Activated naive CD4-positive, alpha-beta T cell treated with anti-CD3 and anti-CD28 coated beads, Interleukin-2, amount 50 U/mL, for 16 hours (primary cell): ENCODE measurements around the gene DEK.

Experiments
- DNase-seq: peaks from one replicate; pipeline ENCODE4 v3.0.0-alpha.2; 2020

DEK gene

DNA sequence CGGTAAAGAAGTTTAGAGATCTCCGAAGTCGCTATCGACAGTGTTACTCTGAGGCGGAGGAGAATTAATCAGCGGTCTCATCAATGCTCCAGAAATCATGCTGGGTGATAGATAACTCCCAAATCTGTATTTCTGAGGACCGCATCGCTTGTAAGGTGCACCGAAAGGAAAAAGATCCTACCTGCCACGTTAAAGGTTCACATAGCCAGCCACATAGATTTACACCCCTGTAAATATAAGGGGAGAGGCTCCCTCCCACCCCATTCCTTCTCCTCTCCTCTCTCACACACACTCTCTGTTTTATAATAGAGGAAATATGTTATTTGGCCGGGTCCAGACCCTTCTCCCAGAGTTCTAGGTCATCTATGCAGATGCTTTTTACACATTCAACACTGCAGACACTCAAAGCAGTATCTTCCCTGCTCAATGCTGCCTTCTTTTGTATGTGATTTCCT is 620 bp upstream of the DEK start:
- DNase-seq, result no peak

DNA sequence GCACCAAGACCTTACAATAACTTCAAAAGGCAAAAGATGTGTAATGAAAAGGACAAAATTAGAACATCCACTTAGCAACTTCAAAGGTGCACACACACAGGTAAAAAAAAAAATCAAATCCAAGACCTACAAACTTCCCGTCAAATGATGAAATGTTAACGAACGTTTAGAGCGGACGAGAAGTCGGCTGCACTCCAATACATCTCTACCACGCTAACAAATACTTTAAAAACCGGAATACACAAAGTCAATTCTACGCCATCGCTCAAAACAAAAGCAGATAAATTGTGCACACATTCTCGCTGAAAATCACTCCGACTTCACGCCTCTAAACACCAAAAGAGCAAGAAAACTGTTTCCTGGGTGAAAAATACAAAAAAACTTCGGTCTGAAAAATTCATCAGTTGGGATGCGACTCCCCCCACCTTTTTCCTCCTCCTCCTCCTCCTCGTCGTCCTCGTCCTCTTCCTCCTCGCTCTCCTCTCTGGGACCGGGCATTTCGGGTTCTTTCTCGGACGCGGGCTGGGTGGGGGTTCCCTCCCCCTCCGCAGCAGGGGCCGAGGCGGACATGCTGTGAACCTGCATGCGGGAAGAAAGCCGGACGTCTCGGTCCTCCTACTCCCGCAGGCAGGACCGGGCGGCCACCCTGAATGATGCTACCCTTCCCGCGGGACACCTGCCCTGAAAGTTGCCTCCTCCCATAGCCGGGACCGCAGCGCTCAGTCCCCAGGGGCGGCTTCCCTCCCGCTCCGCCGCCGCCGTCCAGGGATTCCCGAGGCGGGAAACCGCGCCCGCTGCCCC is 712 bp downstream of the DEK start:
- peak; percentile 22 for DNase-seq

DNA sequence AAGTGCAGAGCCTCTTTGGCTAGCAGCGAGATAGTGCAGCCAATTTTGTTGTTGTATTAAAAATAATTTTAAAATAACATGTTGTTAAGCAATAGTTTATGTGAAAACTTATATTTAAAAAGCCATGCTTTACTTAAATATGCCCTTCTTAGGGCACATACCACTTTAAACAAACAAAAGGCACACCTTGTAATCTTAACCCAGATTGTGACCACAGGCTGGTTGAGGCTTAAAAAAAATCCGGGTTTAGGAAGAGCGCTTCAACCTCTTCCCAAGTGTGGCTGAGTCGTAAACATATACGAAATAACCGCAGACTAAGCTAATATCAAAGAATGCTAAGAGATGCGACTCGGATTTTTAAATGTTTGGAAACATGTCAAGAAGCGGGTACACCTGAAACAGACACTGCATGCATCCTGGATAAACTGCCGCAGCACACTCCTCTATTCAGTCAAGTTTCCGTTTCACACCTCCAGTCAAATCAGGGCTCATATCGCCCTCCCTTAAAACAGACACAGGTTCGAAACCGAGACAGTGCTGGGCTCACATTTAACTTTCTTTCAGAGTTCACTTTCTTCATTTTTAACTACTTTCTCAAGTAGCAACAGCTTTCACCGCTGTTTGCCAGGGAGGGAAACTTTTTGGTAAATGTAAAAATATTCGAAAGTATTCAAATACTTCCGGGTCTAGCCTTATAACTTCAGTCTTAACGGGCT is 1.5 kb downstream of the DEK start:
- peak; percentile 48 for DNase-seq

DNA sequence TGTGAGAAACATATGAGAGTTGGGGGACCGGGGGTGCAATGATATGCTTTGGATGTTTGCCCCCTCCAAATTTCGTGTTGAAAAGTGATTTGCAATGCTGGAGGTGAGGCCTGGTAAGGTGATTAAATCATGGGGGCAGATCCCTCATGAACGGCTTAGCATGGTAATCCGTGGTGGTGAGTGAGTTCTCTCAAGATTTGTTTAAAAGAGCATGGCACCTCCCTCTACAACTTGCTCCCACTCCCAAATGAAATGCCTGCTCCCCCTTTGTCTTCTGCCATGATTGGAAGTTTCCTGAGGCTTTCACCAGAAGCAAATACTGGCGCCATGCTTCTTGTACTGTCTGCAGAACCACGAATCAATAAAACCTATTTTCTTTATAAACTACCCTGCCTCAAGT is 2.5 kb downstream of the DEK start:
- no peak for DNase-seq

DNA sequence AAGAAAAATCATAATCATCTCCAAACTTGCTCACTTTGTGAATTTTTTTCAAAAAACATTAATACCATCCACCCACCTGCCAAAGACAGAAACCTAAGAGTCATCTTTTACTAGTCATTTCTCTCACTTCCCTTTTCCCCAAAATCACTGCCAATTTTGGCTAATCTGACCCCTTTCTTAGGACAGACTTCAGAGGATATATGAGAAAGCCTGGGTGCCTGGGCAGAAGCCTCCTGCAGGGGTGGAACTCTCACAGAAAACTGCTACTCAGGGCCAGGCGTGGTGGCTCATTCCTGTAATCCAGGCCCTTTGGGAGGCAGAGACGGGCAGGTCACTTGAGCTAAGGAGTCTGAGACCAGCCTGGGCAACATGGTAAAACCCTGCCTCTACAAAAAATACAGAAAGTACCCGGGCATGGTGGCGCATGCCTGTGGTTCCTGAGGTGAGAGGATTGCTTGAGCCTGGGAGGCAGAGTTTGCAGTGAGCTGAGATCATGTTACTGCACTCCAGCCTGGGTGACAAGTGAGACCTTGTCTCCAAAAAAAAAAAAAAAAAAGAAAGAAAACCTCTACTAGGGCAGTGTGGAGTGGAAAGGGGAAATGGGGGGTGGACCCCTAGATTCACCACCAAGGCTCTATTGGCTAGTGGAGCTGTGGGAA is 3.8 kb downstream of the DEK start:
- DNase-seq, result no peak

DNA sequence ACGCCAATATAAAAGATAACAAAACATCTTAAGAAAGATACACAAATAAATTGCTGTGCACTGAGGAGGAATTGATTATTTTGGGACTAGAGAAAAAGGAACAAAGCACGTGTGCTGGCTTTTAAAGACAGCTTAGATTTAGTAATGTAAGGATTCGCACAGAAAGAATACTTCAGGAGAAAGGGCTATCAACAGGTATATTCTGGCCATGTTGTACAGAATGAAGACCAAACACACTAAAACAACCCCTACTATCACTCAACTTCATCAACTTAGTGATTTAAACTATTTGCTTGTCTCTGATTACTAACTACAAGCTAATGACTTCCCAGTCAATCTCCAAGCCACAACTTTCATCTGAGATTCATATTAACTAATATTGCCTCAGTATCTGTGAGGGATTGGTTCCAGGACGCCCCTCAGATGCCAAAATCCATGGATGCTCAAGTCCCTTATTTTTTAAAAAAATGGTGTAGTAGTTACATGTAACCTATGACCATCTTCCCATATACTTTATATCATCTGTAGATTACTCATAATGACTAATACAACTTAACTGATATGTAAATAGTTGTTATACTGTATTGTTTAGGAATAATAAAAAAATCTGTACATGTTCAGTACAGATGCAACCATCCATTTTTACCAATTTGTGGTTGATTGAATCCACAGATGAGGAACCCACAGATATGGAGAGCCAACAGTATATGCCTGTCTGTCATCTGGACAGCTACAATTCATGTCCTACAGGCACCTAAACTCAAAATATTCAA is 4.5 kb downstream of the DEK start:
- no peak for DNase-seq

DNA sequence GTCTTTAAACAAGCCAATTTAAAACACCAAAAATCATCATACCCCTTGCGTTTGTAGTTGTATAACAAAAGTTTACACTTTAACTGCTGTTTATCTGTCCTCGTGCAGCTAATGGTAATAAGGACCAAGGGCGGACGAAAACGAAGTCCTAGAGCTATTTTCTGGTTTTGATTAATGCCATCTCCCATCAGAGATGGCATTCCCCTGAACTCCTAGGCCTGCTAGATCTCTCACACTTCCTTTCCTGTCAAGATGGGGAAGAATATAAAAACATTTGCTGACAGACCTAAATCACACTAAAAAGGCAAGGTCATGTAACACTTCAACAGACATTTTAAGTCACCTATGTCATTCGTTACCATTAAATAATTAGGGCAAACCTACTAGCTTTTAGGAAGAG is 9.5 kb downstream of the DEK start:
- DNase-seq, result no peak

DNA sequence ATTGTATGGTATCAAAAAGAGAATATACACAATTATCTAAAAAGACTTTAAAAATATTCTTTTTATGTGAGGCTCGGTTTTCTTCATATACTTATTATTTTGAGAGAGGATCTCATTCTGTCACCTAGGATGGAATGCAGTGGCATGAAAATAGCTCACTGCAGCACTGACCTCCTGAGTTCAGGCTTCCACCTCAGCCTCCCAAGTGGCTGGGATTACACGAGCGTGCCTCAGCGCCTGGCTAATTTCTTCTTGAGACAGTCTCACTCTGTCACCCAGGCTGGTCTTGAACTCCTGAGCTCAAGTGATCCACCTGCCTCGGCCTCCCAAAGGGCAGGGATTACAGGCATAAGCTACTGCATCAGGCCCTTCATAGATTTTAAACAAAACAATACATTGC is 10.7 kb downstream of the DEK start:
- no peak for DNase-seq

DNA sequence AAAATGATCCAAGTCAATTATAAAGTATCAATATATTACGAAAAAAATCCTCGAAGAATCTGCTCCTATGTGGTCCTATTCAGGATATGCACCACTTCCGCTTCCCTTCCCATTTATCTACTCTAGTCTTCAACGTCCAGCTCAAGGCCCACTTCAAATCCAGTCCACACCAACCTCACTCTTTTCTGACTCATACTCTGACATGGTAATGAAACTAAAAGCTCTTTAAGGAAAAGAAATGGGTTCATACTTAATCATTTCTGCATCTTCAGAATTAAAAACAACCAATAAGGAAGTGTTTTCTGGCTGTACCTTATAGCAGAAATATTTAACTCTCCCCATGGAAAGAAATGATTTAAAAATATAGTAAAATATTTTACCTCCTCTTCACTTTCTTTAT is 15.1 kb downstream of the DEK start:
- no peak for DNase-seq

DNA sequence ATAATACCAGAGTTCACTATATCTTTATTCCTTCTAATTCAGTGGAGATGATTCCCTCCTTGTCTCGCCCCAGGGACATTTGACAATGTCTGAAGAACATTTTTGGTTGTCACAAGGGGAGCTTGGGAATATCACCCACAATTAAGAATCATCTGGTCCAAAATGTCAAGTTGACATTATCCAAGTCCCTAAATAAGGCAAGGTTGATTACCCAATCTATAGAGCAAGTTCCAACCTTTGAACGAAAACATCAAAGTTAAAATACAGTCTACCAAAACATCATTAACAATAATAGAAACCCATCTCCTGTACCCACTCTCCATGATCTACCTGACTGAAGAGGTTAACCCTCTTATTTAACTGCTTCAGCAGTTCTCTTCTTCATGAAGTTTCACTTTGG is 15.6 kb downstream of the DEK start:
- no peak for DNase-seq

DNA sequence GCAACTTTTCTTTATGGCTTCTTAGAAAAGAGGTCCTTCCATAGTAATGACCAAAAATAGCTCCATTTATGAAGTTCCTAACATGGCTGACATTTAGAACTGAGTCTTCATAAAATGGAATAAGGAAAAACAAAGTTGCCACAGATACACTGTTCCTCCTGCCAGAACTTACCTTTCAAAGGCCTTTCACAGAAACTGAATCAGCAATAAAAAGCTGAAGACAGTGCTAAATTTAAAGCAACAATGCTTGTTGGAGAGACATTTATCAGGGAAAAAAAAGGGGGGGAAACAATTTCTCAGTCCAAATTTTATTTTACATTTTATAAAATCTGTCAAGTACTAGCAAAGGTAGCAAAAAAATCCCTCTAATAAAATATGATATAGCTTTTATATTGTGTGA is 17.3 kb downstream of the DEK start:
- no peak for DNase-seq

DNA sequence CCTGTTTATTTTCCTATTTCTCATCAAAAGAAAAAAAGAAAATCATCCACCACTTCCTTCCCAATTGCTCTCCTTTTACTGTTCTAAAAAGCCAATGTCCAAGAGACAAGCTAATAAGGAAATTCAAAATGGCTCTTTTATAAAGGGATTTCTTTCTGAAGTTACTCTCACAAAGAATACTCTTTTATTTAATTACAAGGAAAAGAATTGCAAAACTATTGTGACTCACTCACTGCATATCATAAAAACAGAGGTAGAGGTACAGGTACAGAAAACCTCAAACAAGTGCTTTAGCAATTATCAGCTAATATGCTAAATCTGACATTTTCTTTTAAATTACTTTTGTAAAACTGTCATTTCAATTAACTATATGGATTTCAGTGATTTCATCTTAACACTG is 18.1 kb downstream of the DEK start:
- no peak for DNase-seq

DNA sequence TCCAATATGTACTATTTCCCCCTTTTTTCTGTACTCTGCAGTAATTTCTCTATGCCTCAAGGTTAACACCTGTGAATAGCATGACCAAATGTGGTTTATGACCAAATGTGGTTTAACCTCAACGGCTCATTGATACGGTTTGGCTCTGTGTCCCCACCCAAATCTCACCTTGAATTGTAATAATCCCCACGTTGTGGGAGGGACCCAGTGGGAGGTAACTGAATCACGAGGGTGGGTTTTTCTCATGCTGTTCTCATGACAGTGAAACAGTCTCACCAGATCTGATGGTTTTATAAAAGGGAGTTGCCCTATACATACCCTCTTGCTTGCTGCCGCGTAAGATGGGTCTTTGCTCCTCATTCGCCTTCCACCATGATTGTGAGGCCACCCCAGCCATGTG is 18.7 kb downstream of the DEK start:
- DNase-seq, result no peak

DNA sequence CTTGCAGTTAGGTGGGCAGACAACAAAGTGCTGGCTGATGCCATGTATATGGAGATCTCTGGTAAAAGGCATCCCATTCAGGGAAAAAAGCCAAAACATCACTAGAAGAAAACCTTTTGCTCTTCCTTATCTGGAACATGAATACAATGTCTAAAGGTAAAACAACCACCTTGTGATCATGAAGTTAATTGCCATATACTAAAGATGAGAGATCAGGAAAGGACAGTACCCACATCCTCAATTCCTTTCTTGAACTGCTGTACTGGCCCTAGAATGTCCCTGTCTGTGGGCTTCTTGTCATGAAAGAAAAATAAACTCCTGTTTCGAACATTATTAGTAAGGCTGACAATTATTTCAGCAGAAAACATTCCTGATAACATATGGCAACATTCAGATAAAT is 19.3 kb downstream of the DEK start:
- DNase-seq, result no peak

DNA sequence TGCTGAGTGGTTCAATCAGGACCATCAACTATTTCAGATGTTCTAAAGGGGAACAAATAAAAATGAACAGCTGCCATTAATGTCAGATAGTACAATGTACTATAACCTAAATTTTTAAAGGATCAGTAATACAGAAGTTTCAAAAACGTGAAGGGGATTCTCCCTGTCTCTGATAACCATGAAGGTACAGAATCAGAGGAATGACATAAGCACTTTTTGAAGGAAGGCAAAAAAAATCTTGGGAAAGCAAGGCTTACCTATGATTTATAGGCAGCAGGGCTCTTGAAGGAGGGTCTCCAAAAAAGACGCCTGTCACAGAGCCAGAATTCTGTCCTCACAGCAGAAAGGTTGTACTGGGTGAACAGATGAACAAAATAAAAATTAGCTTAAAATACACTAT is 20.1 kb downstream of the DEK start:
- no peak for DNase-seq

DNA sequence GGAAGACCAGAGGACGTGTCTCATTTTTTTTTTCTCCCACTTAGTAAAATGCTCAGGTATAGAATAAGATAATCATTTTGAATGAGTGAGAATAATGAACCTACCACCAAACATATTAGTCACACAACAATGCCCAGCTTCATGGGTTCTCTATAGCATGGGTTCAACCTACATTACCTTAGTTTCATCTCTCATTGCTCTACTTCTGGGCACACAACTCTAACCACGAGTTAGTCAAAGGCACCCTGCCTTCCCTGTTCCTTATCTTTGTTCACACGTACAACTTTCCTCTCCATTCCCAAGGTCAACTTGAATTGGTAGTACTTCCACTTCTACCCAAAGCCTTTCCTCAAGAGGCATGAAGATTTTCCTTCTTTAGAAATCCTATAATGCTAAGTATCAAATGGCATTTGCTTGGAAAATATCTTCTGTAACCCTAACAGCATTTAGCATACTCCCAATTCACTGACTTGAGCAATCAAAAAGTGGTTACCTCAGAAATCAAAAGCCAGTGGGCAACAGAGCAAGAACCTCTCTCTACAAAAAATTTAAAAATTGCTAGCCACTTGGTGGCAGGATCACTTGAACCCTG is 20.9 kb downstream of the DEK start:
- no peak for DNase-seq

DNA sequence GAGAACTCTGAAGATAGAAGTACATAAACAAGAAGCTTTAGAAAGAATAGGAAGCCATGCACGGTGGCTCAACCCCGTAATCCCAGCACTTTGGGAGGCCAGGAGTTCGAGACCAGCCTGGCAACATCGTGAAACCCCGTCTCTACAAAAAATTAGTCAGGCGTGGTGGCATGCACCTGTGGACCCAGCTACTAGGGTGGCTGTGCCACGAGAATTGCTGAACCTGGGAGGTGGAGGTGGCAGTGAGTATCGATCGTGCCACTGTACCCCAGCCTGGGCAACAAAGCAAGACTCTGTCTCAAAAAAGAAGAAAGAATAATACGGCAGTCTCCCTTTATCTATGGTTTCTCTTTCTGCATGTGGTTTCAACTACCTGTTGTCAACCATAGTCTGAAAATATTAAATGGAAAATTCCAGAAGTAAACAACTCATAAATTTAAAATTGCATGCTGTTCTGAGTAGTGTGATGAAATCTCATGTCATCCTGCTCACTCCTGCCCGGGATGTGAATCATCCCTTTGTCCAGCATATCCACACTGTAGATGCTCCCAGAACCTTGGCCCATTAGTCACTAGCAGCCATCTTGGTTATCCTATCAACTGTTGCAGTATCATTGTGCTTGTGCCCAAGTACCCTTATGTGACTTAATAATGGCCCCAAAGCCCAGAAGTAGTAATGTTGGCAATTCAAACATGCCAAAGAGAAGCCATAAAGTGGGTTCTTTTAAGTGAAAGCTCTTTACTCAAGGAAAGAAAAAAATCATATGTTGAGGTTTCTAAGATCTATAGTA is 22.1 kb downstream of the DEK start:
- no peak for DNase-seq

DNA sequence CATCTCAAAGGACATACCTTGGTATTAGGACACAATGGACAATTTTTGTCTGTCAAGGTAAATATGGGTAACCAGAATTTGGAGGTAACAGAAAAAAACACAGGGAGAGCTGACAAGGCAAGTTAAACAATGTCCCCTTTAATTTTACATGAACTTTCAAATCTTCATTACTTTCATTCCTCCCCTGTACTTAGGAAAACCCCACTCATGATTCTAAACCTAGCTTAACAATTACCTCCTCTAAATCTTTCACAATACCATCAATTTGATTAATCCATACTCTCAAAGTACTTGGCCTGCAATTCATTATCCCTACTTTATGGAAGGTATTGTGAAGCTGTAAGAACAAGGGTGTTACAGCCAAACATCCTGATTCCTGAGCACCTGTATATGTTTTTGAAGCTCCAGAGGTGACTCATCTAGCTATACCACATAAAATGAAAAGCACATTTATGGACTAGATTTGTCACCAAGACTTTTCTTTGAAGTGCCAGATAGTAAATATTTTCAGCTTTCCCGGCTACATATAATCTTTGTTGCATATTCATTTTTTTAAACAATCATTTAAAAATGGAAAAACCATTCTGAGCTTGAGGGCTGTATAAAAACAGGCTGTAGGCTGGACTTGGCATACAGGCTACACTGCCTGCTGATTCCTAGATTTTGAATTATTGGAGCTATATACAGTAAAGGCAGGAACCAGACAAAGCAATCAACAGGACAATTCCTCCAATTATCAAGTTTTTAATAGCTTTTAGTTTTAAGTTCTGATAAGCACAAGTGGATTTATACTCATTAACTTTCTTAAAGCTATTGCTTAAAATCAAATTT is 22.9 kb downstream of the DEK start:
- DNase-seq, result no peak

DNA sequence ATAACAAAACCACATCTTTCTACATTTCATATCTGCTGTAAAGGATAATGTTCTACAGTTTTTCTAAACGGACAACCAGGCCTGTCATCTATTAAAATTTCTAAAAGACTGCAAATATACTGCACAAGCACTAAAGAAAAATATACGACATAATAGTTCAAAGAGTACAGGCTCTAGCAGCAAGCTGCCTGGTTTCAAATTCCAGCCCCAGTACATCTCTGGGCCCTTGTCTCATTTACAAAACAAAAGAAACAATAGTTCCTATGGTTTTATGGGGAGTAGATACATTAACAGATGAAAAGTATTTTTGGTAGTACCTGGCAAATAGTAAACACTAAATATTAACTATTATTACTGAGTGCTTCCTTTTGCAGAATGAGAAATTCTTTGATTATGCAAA is 24.1 kb downstream of the DEK start:
- DNase-seq, result no peak

DNA sequence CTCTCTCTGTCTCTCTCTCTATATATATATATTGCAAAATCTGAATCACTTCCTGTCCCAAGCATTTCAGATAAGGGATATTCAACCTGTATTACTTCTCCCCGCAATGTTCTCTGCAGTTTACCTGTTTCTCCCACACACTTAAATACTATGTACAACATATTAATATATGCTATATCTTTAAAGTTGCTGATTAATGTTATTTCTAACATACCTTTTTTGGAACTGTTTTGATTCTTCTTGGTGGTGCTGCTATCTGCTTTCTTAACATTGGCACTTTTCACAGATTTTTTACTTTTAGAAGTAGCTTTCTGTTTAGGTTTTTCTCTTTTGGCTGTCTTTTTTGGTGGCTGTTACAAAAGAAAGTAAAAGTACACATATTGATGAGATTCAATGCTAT is 27.2 kb downstream of the DEK start:
- no peak for DNase-seq

DNA sequence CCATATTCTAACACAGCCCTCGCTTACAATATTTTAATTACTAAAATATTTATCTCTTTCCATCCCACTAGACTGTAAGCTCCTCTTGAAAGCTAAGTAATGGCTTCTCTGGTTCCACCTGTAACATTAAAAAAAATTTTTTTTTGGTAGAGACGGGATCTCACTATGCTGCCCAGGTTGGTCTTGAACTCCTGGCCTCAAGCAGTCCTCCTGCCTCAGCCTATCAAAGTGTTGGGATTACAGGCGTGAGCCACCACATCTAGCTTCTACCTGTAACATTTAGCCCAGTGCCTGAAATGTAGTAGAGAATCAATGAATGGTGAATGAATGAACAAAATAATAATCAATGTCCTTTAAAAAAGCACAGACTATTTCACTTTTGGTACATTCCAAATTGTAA is 28.8 kb downstream of the DEK start:
- DNase-seq, result no peak
